Motor neuron (in vitro differentiated cells): ENCODE results near the gene CD33. TPM values are rescaled to one million over a fixed set of nuclear protein-coding genes. Genes with fewer than 3 reads are reported as not detected.

Experiments
- ATAC-seq, 8 experiments: fragments of 200-7000 bp; cut with Tn5 transposase; replicated peaks in 6 of 8; 2 replicates each; pipeline ENCODE4 v1.8.0; 2021; ENCODE audit warnings: mild to moderate bottlenecking in 8 of 8, moderate library complexity in 8 of 8
- H3K27ac ChIP-seq, 2 donors: fragments of 250-450 bp; sonication (Bioruptor Pico); 2 replicates each; pipeline ENCODE4 v1.9.0; 2021; ENCODE audit warnings: antibody characterized with exemption in 2 of 2, mild to moderate bottlenecking in 2 of 2, moderate library complexity in 1 of 2
- H3K4me1 ChIP-seq, 2 donors: fragments of 250-450 bp; sonication (Bioruptor Pico); replicated peaks in 1 of 2; 2 replicates each; pipeline ENCODE4 v1.6.1; 2021; ENCODE audit warnings: antibody characterized with exemption in 2 of 2, mild to moderate bottlenecking in 2 of 2, moderate library complexity in 1 of 2
- H3K4me3 ChIP-seq, 5 donors: fragments of 250-450 bp; sonication (Bioruptor Pico); 2 replicates each; pipeline ENCODE4 v1.9.0; 2021; ENCODE audit warnings: antibody characterized with exemption in 5 of 5, mild to moderate bottlenecking in 5 of 5, moderate library complexity in 4 of 5
- WGBS, 10 experiments: fragments of 450-650 bp; shearing (Covaris generic); methylation state at CpG; one replicate each; pipeline ENCODE4 v1.0.0; 2022; 5-methylcytosine and 5-hydroxymethylcytosine counted together
- in situ Hi-C, 9 experiments: fragments of 400-800 bp; cut with MboI; loops; one replicate each; pipeline ENCODE4 v1.15.0; 2021; ENCODE audit warnings: low sequenced_read_pairs in 9 of 9, low pct_unique_long_range_greater_than_20kb in 2 of 9; ENCODE audit not compliant: unreplicated experiment in 9 of 9
- total RNA-seq, 8 experiments: library from RNA; unstranded; fragments of 300-600 nt; gene quantifications; 2 replicates each; pipeline versions ENCODE4 v1.2.3 to v1.2.4, GENCODE V29; 2022

The CD33 gene
- total RNA-seq, 8 experiments from 2014 or later = 0.09 to 26.1 (median 2.7) TPM; not detected in 2

DNA sequence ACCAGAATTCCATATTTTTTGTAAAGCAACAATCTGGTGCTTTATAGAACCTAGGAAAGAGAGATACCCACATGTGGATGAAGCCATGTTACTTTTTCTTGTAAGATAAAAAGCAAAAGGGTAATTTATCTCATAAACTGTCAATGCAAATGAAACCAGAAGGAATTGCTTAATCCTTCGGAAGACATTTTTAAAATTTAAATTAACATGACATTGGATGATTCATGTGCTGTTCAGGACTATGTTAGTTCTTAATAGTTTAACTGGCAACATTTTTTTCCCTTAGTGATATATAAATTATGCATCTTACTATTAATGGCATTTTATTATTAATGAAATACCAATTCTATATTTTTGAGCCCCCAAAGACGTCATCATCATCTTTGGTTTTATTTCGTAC is 60.8 kb downstream of the CD33 start:
- H3K4me1 ChIP-seq = no peaks in the 10 kb centered on the region

More for the DNA sequence above, 60.8 kb downstream of the CD33 start:
- in situ Hi-C loops = no loop called here
- ATAC-seq = peak in 2 of 8 experiments; percentile 76 to 80
- Histone ChIP-seq H3K27ac (no peak overlapping the region), H3K4me3 (no peak overlapping the region)
- WGBS, 10 experiments = 0 to 76% (median 44%) methylated on average over 2 to 3 of the region's 3 CpGs

Other genes starting within 250 kb of the CD33 start
- under 1 TPM in 1 of 8 experiments, not detected in 7; 0.13 TPM for gene KLK7, start 241.2 kb upstream of the CD33 start, total RNA-seq
- gene KLK8, start 223.5 kb upstream of the CD33 start, total RNA-seq = not detected
- under 1 TPM; 0.14 to 0.81 (median 0.37) TPM for gene KLK10, start 205.4 kb upstream of the CD33 start, total RNA-seq
- gene KLK11, start 198.5 kb upstream of the CD33 start, total RNA-seq = 1 to 10 TPM in 1 of 8 experiments, under 1 TPM in 4, not detected in 3; 0.25 to 1.5 (median 0.46) TPM
- gene KLK12, start 190.1 kb upstream of the CD33 start, total RNA-seq = under 1 TPM in 1 of 8 experiments, not detected in 7; 0.43 TPM
- 10 to 100 TPM in 1 of 8 experiments, 1 to 10 TPM in 1, under 1 TPM in 2, not detected in 4; 0.38 to 11.3 (median 1.5) TPM for gene KLK13, start 160.0 kb upstream of the CD33 start, total RNA-seq
- gene KLK14, start 142.2 kb upstream of the CD33 start, total RNA-seq = under 1 TPM in 5 of 8 experiments, not detected in 3; 0.16 to 0.85 (median 0.46) TPM
- gene CTU1, start 116.7 kb upstream of the CD33 start, total RNA-seq = 1 to 10 TPM; 1.7 to 4.0 (median 2.5) TPM
- gene SIGLEC9, start 100.2 kb upstream of the CD33 start, total RNA-seq = under 1 TPM in 3 of 8 experiments, not detected in 5; 0.09 to 0.33 (median 0.21) TPM
- gene SIGLEC7, start 82.8 kb upstream of the CD33 start, total RNA-seq = 1 to 10 TPM in 1 of 8 experiments, under 1 TPM in 2, not detected in 5; 0.20 to 1.2 (median 0.33) TPM
- 1 to 10 TPM in 1 of 8 experiments, under 1 TPM in 1, not detected in 6; 0.20 to 1.1 TPM for gene SIGLECL1, start 26.0 kb downstream of the CD33 start, total RNA-seq
- gene IGLON5, start 86.6 kb downstream of the CD33 start, total RNA-seq = 10 to 100 TPM in 2 of 8 experiments, 1 to 10 TPM in 3, under 1 TPM in 3; 0.20 to 13.0 (median 5.7) TPM
- gene VSIG10L, start 117.1 kb downstream of the CD33 start, total RNA-seq = 1 to 10 TPM; 1.3 to 5.2 (median 2.2) TPM
- 100 to 1,000 TPM in 7 of 8 experiments, 10 to 100 TPM in 1; 64.7 to 217 (median 144) TPM for gene ETFB, start 141.3 kb downstream of the CD33 start, total RNA-seq
- 1 to 10 TPM in 7 of 8 experiments, under 1 TPM in 1; 0.36 to 4.1 (median 2.4) TPM for gene CLDND2, start 143.9 kb downstream of the CD33 start, total RNA-seq
- gene NKG7, start 147.6 kb downstream of the CD33 start, total RNA-seq = under 1 TPM in 1 of 8 experiments, not detected in 7; 0.27 TPM
- under 1 TPM in 1 of 8 experiments, not detected in 7; 0.38 TPM for gene LIM2, start 162.9 kb downstream of the CD33 start, total RNA-seq
- gene C19orf84, start 165.5 kb downstream of the CD33 start, total RNA-seq = 1 to 10 TPM in 2 of 8 experiments, under 1 TPM in 4, not detected in 2; 0.14 to 1.2 (median 0.58) TPM
- 1 to 10 TPM in 1 of 8 experiments, under 1 TPM in 5, not detected in 2; 0.05 to 1.2 (median 0.71) TPM for gene SIGLEC10, start 192.6 kb downstream of the CD33 start, total RNA-seq
- gene SIGLEC8, start 233.4 kb downstream of the CD33 start, total RNA-seq = under 1 TPM in 2 of 8 experiments, not detected in 6; 0.47 to 0.51 TPM